ENCODE measurements around the gene STK32B.

The STK32B gene

GRCh38 chr4:5218376-5219069 is 167.2 kb downstream of the STK32B start:
- TF ChIP-seq ZFX (IDR thresholded peaks at IDR 0.05; ENCODE audit: borderline replicate concordance) (no peak), CTCF (IDR thresholded peaks at IDR 0.05) (no peak)
- no peak overlapping the region for H3K27ac ChIP-seq

GRCh38 chr4:5220028-5220427 is 168.7 kb downstream of the STK32B start:
- TF ChIP-seq CTCF (IDR thresholded peaks at IDR 0.05), result no peak
- H3K27ac ChIP-seq, result no peak overlapping the region

GRCh38 chr4:5222047-5222446 is 170.8 kb downstream of the STK32B start:
- TF ChIP-seq CTCF (IDR thresholded peaks at IDR 0.05), result no peak
- no peak for TF ChIP-seq ZFX (IDR thresholded peaks at IDR 0.05; ENCODE audit: borderline replicate concordance)
- H3K27ac ChIP-seq, result no peak overlapping the region

- no peak overlapping the region for H3K27ac ChIP-seq
- TF ChIP-seq ZFX (IDR thresholded peaks at IDR 0.05; ENCODE audit: borderline replicate concordance) (no peak), CTCF (IDR thresholded peaks at IDR 0.05) (no peak)
These were observed 171.7 kb downstream of the STK32B start for GRCh38 chr4:5222951-5223350.

GRCh38 chr4:5224340-5224739 is 173.1 kb downstream of the STK32B start:
- no peak overlapping the region for H3K27ac ChIP-seq

GRCh38 chr4:5232549-5232948 is 181.3 kb downstream of the STK32B start:
- TF ChIP-seq CTCF (IDR thresholded peaks at IDR 0.05) (no peak), ZFX (IDR thresholded peaks at IDR 0.05; ENCODE audit: borderline replicate concordance) (no peak)
- H3K27ac ChIP-seq, result no peak overlapping the region

More at GRCh38 chr4:5224340-5224739, 173.1 kb downstream of the STK32B start:
- TF ChIP-seq ZFX (IDR thresholded peaks at IDR 0.05; ENCODE audit: borderline replicate concordance) (no peak), CTCF (IDR thresholded peaks at IDR 0.05) (no peak)

- no peak for TF ChIP-seq CTCF (IDR thresholded peaks at IDR 0.05)
- TF ChIP-seq ZFX (IDR thresholded peaks at IDR 0.05; ENCODE audit: borderline replicate concordance), result no peak
- no peak overlapping the region for H3K27ac ChIP-seq
These were observed 185.9 kb downstream of the STK32B start for GRCh38 chr4:5237086-5237660.

Data from 22Rv1 (cell line).